K562 (cell line): ENCODE data around the gene DERL3. TPM values are rescaled to one million over a fixed set of nuclear protein-coding genes. Genes with fewer than 3 reads are reported as not detected.

Source experiments
- ATAC-seq: fragments of 200-7000 bp; cut with Tn5 transposase; 3 replicates; pipeline ENCODE4 v1.9.1; 2020; ENCODE audit warnings: moderate library complexity
- BruUV-seq: library from RNA; stranded (reverse); fragments of 400-500 nt; replicated peaks from 2 replicates; lab custom pipeline; 2021; lab: Mats Ljungman, UMichigan
- CTCF ChIA-PET: fragments of 300-600 bp; formaldehyde crosslinking; extraction: SDS; loops from one replicate; lab custom pipeline; 2021; ENCODE audit warnings: low intra/inter-chr PET ratio; lab: Yijun Ruan, JAX
- POLR2A ChIA-PET: fragments of 300-600, 350-650 bp; sonication (Branson Sonifier 250); formaldehyde crosslinking; extraction: SDS; loops from one replicate; lab custom pipeline; 2021; ENCODE audit warnings: antibody characterized with exemption, inconsistent platforms; lab: Yijun Ruan, JAX
- DNase-seq, 4 experiments: peaks; one replicate each; pipeline versions ENCODE4 v3.0.0 to v3.0.0-alpha.2; 2011 to 2018; ENCODE audit warnings: low spot score in 3 of 4, mixed read lengths in 3 of 4; ENCODE audit errors: extremely low read depth in 1 of 4
- FAIRE-seq: peaks from 2 replicates; lab custom pipeline; 2011; peaks lifted over from hg19 to GRCh38; lab: Jason Lieb, UNC
- H2AFZ ChIP-seq: 2 replicates; pipeline ENCODE4 v1.6.0; 2011; ENCODE audit warnings: low read depth, low read length, control low read depth, inconsistent platforms
- H3K27ac ChIP-seq: fragments of 200-600 bp; 3 replicates; pipeline ENCODE4 v1.8.0; 2011; ENCODE audit warnings: low read depth, mild to moderate bottlenecking, control low read depth, inconsistent platforms, low read length, moderate library complexity, mixed read lengths; ENCODE audit errors: extremely low read depth
- H3K27me3 ChIP-seq, 2 experiments: fragments of 300-600 bp in 1 of 2; 2 replicates in 1 of 2; 3 replicates in 1 of 2; pipeline versions ENCODE4 v1.6.0 to v1.8.0; 2011; ENCODE audit warnings: inconsistent platforms in 2 of 2, low read length in 2 of 2, mild to moderate bottlenecking in 1 of 2, mixed read lengths in 1 of 2, moderate library complexity in 1 of 2; ENCODE audit not compliant: control insufficient read depth in 2 of 2, insufficient read depth in 2 of 2
- H3K36me3 ChIP-seq: fragments of 300-600 bp; 3 replicates; pipeline ENCODE4 v1.8.0; 2011; ENCODE audit warnings: mild to moderate bottlenecking, low read length, inconsistent platforms; ENCODE audit not compliant: control insufficient read depth, insufficient read depth
- H3K4me1 ChIP-seq, 2 experiments: fragments of 200-600 bp in 1 of 2; replicated peaks in 1 of 2; 2 replicates in 1 of 2; 3 replicates in 1 of 2; pipeline versions ENCODE4 v1.5.1 to v1.8.0; 2011; ENCODE audit warnings: inconsistent platforms in 2 of 2, low read length in 2 of 2, mild to moderate bottlenecking in 1 of 2, mixed read lengths in 1 of 2, moderate library complexity in 1 of 2; ENCODE audit not compliant: control insufficient read depth in 2 of 2, insufficient read depth in 2 of 2
- H3K4me2 ChIP-seq: 2 replicates; pipeline ENCODE4 v1.6.1; 2011; ENCODE audit warnings: low read length, control low read depth, inconsistent platforms, mixed read lengths; ENCODE audit not compliant: insufficient read depth
- H3K4me3 ChIP-seq: fragments of 200-600 bp; sonication (generic), shearing (Covaris generic); 2 replicates; pipeline ENCODE4 v1.5.1; 2016; ENCODE audit warnings: control low read depth, inconsistent platforms
- H3K79me2 ChIP-seq: fragments of 200-600 bp; 3 replicates; pipeline ENCODE4 v1.8.0; 2011; ENCODE audit warnings: low read length, inconsistent platforms; ENCODE audit not compliant: control insufficient read depth, insufficient read depth
- H3K9ac ChIP-seq, 2 experiments: 2 replicates each; pipeline versions ENCODE4 v1.6.0 to v1.6.1; 2011; ENCODE audit warnings: low read depth in 2 of 2, low read length in 2 of 2, control low read depth in 1 of 2, inconsistent platforms in 1 of 2, mild to moderate bottlenecking in 1 of 2, mixed read lengths in 1 of 2; ENCODE audit not compliant: insufficient read depth in 1 of 2
- H3K9me1 ChIP-seq: one replicate; pipeline ENCODE4 v1.6.0; 2011; ENCODE audit warnings: inconsistent platforms, mild to moderate bottlenecking, low read length, moderate library complexity; ENCODE audit not compliant: control insufficient read depth, insufficient read depth
- H3K9me3 ChIP-seq: replicated peaks from 2 replicates; pipeline ENCODE4 v1.5.1; 2011; ENCODE audit warnings: low read depth, low read length, inconsistent platforms; ENCODE audit not compliant: control insufficient read depth, insufficient read depth
- H4K20me1 ChIP-seq: replicated peaks from 2 replicates; pipeline ENCODE4 v1.6.1; 2011; ENCODE audit warnings: low read length, inconsistent platforms, mixed read lengths; ENCODE audit not compliant: control insufficient read depth, insufficient read depth
- COPS2 ChIP-seq: fragments of 450-650 bp; conservative IDR thresholded peaks from 2 replicates; pipeline ENCODE4 v1.6.1; 2016; ENCODE audit warnings: mild to moderate bottlenecking, moderate library complexity
- HNRNPL ChIP-seq: fragments of 200-400 bp; formaldehyde crosslinking; IDR thresholded peaks from 2 replicates; pipeline ENCODE4 v1.6.1; 2017; ENCODE audit warnings: low read depth, mild to moderate bottlenecking, low read length
- MAFK ChIP-seq: IDR thresholded peaks from 2 replicates; pipeline ENCODE4 v1.6.1; 2011; ENCODE audit warnings: low read length, improper control_type of control experiment
- MTA2 ChIP-seq: fragments of 450-650 bp; IDR thresholded peaks from 2 replicates; pipeline ENCODE4 v1.6.1; 2016; ENCODE audit warnings: low read depth
- MYC ChIP-seq, 2 experiments: fragments of 250-450 bp in 1 of 2; sonication (Bioruptor Pico) in 1 of 2; IDR thresholded peaks; 2 replicates each; pipeline versions ENCODE4 v1.5.1 to v1.6.1; 2012 to 2021; ENCODE audit warnings: low read depth in 2 of 2, borderline replicate concordance in 1 of 2, improper control_type of control experiment in 1 of 2, low read length in 1 of 2, mild to moderate bottlenecking in 1 of 2, moderate library complexity in 1 of 2
- NR0B1 ChIP-seq: fragments of 450-650 bp; IDR thresholded peaks from one replicate; pipeline ENCODE4 v1.6.1; 2018; ENCODE audit warnings: mild to moderate bottlenecking, moderate library complexity; ENCODE audit not compliant: partially characterized antibody
- ZNF445 ChIP-seq: fragments of 250-450 bp; sonication (Bioruptor Pico); IDR thresholded peaks from 2 replicates; pipeline ENCODE4 v1.4.0; 2020; ENCODE audit warnings: low read depth, mild to moderate bottlenecking, moderate library complexity
- ZNF75A ChIP-seq: fragments of 450-650 bp; formaldehyde crosslinking; IDR thresholded peaks from 2 replicates; pipeline ENCODE4 v1.4.0; 2020; ENCODE audit warnings: mild to moderate bottlenecking
- WGBS: fragments of 100-300 bp; shearing (Covaris generic); methylation state at CpG from one replicate; pipeline ENCODE4 v1.1.6; 2016; ENCODE audit warnings: low coverage, mixed read lengths; ENCODE audit not compliant: insufficient coverage; ENCODE audit errors: missing lambda C conversion rate; 5-methylcytosine and 5-hydroxymethylcytosine counted together
- in situ Hi-C: fragments of 300-500 bp; cut with MboI; formaldehyde crosslinking; loops from 4 replicates; pipeline ENCODE4 v1.15.0; 2018; ENCODE audit warnings: inconsistent platforms, mixed read lengths
- intact Hi-C: fragments of 100-400 bp; cut with micrococcal nuclease; formaldehyde crosslinking; loops from 2 replicates; pipeline ENCODE4 v1.14.2; 2022
- polyA plus RNA-seq, 8 experiments: library from polyadenylated mRNA; depleted of rRNA in 4 of 8; stranded (reverse) in 5 of 8; unstranded in 3 of 8; fragments of >200 nt; fragmentation: Nextera tagmentation in 2 of 8; fragmentation: Illumina TruSeq in 1 of 8; extraction: Ambion mirVana in 2 of 8; extraction: Trizol in 1 of 8; gene quantifications; 2 replicates each; pipeline versions ENCODE4 v1.2.1 to v1.2.3, GENCODE V29; 2011 to 2014; ENCODE audit warnings: inconsistent platforms in 1 of 8, missing spikeins in 1 of 8
- total RNA-seq, 7 experiments: library from RNA; depleted of rRNA in 6 of 7; stranded (reverse); fragments of >200 nt in 6 of 7; fragmentation: Illumina TruSeq in 2 of 7; extraction: Trizol in 2 of 7; gene quantifications; 2 replicates each; pipeline versions ENCODE4 v1.2.1 to v1.2.3, GENCODE V29; 2011 to 2021; ENCODE audit warnings: low replicate concordance in 1 of 7

Gene DERL3
- total and polyA plus RNA-seq, 9 of the 15 experiments (the other 6 are each of a cell fraction or from before 2014, with no cell fraction given): 1.3 to 12.4 (median 4.8) TPM

DNA sequence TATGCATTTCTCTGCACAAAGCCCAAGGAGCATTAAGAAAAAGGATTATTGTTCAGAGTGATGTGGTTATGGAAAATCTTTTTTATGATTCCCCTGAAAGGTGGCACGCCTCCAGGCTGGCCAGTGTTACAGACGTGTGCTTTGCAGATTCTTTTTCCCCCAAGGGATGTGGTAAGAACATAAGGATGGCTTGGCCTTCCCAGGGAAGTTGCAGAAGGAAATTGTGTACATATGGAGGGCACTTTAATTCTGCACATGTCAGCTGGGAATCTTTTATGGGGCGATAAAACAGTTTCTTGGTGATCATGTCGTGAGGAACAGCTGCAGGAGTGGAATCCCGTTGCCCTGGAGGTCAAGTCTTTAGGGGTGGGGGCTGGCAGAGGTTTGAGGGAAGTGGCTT is 42.3 kb downstream of the DERL3 start:
- DNase-seq (no peak), ATAC-seq (no peak), FAIRE-seq (no peak)
- Histone ChIP-seq H3K4me2 (no peak overlapping the region), H3K4me1 (no peaks in the 10 kb centered on the region; a peak in 1 of 5 replicates), H3K9me1 (no peaks in the 10 kb centered on the region), H3K27me3 (no peaks in the 10 kb centered on the region), H2AFZ (no peak overlapping the region), H3K9ac (no peak overlapping the region), H3K36me3 (peaks cover 62% of the 10 kb centered on the region), H3K79me2 (peaks cover 6% of the 10 kb centered on the region; the same call in 1 of the 3 replicates), H3K27ac (no peak overlapping the region), H4K20me1 (no peaks in the 10 kb centered on the region), H3K4me3 (no peak overlapping the region), H3K9me3 (no peaks in the 10 kb centered on the region)
- intact Hi-C loops: no loop called here
- POLR2A ChIA-PET: no interaction called here
- no TSS peak for BruUV-seq
- CTCF ChIA-PET: no interaction called here
- in situ Hi-C loops: no loop called here
- TF ChIP-seq COPS2 (no peak), NR0B1 (no peak), MYC (IDR thresholded peaks at IDR 0.05; ENCODE audit: low read depth, low read length) (no peak), MYC (CRISPR knock-in tag; IDR thresholded peaks at IDR 0.05; ENCODE audit: borderline replicate concordance, low read depth) (no peak), MTA2 (no peak), ZNF445 (CRISPR knock-in tag) (no peak), ZNF75A (CRISPR knock-in tag) (no peak), MAFK (no peak), HNRNPL (no peak)
- 100% methylated on average over 4 of the region's 5 CpGs for whole genome bisulfite sequencing
